GM21825 (cell line): Measurements from ENCODE around the gene DUS1L.
A peak's percentile ranks its signal among the peaks of the same experiment; 100 is the strongest.
"Not testable (repeated sequence)": the region's sequence is repeated elsewhere in the genome, so short reads cannot be mapped to it uniquely, and the experiment has no call there.

Experiments used
- ATAC-seq: cut with Tn5 transposase; IDR thresholded peaks from one replicate; pipeline ENCODE4 v1.9.1; 2021; ENCODE audit warnings: mild to moderate bottlenecking, moderate library complexity; ENCODE audit not compliant: unreplicated experiment

The DUS1L gene

DNA sequence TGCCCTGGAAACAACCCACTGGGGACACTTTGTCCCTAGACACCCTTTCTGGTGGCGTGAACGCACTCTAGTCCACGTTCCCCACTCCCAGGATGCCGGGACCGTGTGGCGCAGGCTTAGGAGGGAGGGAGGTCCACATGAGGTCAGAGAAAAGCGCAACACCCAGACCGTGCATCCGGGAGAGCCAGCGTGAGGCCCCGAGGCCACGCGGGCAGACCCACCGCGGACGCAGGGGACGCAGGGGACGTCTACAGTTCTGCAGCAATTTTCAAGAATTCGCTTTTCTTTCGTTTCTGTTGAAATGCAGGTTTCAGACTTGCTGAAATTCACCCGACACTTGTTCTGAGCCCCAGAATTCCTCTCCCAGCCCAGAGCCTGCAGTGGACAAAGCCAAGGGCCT, 18.7 kb downstream of the DUS1L start:
- no peak for ATAC-seq

DNA sequence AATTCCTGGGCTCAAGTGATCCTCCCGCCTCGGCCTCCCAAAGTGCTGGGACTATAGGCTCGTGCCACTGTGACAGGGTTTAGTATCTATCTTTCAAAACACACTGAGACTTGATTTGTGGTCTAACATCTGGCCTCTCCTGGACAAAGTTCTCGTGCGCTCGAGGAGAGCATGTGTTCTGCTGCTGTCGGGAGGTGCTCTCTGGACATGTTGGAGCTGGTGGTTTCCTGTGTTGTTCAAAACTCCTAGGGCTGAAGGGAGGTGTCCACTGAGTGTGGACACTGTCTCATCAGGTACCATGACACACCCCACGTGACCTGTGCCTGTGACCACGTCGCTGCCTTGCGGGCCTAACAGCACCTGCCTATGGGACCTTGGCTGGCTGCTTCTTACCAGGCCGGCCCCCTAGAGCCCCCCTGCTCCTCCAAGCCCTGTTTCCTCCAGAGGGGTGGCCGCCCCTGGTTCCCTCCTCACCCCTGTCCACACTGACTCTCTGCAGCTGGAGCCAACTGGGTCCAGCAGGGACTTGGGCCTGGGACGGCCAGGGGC, 19.6 kb downstream of the DUS1L start:
- ATAC-seq: no peak

DNA sequence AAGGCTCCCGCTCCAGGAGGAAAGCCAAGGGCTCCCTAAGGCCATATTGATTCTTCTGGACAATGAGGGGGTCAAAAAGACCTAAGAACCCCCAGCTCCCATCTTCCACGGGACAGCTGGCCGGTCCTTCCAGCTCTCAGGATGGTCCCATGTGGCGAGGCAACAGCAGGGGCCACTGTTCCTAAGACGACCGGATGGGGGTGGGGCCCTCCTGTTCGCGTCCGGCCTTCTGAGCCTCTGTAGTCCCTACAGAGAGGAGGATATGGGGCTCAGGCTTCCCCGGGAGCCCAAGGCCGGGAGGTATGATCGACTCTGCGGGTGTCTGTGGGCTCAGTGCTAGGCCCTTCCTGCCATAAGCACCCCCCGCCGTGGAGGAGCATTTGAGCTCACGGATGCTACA, 22.1 kb downstream of the DUS1L start:
- ATAC-seq: no peak

GRCh38 chr17:82042649-82043048, 23.0 kb downstream of the DUS1L start:
- ATAC-seq: no peak

GRCh38 chr17:82041144-82041814, 24.3 kb downstream of the DUS1L start:
- no peak for ATAC-seq

DNA sequence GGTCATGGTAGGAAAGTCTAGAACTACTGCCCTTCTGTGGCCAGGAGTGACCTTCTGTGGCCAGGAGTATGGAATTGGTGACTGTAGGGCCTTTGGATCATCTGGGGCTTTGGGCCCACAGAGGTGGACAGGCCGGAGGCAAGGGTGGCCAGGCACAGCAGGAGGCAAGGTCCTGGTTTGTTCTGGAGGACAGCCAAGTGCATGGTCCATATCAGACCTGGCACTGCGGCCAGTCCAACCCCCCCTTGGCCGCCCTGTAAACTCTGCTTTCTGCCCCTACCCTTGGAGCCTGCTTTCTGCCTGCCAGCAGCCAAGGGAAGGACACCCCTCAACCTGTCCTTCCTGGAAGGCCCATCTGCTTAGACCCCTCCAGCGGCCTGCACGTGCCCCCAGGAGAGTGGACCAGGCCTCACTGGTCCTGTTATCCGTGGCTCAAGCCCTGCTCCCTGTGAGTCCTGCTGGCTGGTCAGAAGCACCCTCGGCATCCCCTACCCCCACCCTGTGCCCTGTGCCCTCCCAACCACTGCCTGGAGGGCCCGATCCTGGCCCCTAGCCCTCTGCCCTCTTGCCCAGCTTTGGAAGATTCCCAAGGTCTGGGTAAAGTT, 25.8 kb downstream of the DUS1L start:
- no peak for ATAC-seq

GRCh38 chr17:82038796-82039409, 26.7 kb downstream of the DUS1L start:
- not testable (repeated sequence) for ATAC-seq

DNA sequence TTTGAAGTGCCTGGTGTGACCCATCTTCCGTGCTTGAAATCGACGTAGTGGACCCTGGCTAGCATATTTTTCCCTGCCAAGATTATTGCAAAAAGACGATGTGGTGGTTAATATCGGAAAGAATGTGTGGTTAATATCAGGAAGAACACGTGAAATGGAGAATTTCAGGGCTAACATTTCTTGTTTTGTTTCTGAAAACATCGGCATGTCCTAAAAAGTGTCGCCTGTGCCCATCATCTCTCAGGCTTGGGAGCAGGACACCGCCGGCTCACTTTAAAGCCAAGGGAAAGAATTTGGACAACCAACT, 27.8 kb downstream of the DUS1L start:
- ATAC-seq: no peak

- ATAC-seq: peak; percentile 80
Observed at GRCh38 chr17:82037092-82037888, 28.3 kb downstream of the DUS1L start, which contains the start of gene DCXR. Gene DCXR (minus strand): TSS chr17:82037697. CDS start chr17:82037682, 15 bp downstream.

DNA sequence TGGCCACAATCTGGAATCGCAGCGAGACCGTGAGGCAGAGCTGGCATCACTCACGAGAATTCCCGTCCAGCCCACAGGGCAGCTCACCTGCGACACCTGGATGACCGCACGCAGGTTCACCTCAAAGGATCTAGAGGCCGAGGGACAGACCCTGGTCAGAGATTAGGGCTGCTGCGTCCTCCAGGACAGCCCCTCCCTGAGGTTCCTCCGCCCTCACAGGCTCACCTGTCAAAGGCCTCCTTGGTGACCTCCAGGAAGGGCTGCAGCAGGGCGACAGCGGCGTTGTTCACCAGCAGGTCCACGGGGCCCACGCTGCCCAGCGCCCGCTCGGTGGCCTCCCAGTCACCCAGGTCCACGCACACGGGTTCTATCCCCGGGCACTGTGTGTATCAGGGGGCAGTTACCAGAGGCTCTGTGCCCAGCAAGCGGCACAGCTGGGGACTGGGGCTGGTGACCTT, 28.9 kb downstream of the DUS1L start:
- ATAC-seq: no peak

- no peak for ATAC-seq
Observed at GRCh38 chr17:82035956-82036633, 29.5 kb downstream of the DUS1L start.

DNA sequence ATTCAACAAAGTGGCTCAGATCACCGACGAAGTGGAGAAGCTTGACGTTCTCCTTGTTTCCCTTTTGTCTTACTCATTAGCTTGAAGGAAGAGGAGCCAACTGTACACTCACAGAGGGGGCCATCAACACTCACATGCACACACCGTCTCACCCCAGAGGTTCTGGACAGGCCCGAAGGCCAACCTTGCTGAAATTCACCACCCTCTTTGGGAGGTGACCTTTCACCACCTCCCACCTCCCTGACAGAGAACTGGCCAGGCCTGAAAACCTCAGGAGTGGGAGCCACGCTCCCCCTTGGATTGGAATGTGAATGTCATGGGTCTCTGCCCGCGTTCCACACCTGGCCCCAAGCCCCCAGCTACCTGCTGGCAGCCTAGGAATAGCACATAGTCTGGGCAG, 30.1 kb downstream of the DUS1L start:
- ATAC-seq: no peak

- ATAC-seq: no peak
Observed at GRCh38 chr17:82034371-82035011, 31.1 kb downstream of the DUS1L start.

DNA sequence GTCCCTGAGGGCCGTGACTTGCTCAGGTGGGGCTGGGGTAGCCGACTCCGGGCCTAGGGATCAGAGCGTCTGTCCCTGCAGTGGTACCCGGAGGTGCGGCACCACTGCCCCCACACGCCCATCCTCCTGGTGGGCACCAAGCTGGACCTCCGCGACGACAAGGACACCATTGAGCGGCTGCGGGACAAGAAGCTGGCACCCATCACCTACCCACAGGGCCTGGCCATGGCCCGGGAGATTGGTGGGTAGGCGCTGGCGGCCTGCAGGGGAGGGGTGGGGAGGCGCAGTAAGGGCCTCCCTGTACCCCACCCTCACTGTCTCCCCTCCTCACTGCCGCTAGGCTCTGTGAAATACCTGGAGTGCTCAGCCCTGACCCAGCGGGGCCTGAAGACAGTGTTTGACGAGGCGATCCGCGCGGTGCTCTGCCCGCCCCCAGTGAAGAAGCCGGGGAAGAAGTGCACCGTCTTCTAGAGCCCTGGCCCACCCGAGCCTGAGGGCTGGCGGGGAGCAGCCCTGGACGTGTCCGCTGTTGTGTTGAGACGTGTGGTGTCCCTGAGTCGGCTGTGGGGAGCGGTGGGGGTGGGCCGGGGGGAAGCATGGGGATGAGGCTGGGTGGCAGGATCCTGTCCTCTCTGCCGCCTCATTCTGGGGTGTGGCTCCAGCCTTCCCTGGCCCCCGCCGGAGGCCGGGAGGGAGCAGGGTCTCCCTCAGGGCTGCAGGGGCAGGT, 32.1 kb downstream of the DUS1L start:
- ATAC-seq: no peak

DNA sequence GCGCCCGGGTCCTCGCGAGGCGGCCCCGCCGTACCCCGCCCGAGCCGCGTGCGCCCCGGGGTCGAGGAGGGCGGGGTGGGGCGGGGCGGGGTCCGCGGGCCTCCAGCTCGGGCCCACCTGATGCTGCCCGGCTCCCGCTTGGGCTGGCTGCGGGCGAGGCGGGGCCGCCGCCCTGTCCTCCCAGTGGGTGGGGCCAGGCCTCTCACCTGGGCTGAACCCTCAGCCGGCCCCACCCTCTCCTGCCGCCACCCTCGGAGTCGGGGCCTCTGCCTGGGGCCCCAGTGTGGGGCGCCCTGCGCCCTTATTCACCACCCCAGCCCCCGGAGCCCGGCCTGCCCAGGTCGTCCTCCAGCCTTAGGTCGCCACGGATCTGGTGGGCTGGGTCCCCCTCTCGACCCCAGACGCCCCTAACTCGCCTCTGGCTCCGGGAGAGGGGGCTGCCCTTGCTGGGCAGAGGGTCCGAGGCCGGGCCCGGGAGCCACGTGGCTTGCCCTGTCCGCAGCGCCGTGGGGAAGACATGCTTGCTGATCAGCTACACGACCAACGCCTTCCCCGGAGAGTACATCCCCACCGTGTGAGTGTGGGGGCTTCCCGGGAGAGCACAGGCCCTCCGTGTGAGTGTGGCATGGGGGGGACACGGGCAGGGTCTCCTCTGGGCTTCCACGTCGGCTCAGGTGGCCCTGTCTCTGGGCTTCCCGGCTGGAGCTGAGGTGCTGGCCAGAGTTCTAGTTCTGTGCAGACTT, 33.5 kb downstream of the DUS1L start:
- ATAC-seq: no peak

DNA sequence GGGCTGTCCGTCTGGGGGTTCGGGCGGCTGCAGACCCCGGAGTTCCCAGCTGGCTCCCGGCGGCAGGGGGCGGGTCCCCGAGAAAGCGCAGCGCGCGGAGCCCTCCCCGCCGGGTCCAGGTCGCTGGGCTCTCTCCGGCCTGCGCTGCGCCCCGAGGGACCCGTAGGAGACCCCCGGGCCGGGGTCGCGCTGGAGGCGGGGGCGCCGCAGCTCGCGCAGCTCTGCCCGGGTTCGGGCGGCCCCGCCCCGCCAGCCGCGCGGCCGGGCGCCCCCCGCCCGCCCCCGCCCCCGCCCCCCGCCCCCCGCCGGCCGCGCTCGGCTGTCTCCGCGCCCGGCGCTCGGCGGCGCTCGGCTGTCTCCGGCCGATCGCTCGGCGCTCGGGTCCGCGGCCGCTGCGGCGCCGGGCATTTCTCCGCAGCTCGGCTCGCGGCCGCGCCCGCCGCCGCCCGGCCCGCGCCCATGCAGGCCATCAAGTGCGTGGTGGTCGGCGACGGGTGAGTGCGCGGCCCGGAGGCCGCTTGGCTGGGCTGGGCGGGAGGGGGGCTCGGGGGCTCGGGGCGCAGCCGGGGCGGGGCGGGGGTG, 34.2 kb downstream of the DUS1L start, which contains the start of gene RAC3:
TSS of gene RAC3 (plus strand) at position 376 of the 582 bp plus-strand sequence. CDS start at position 460, 84 bp downstream.
- ATAC-seq: no peak

DNA sequence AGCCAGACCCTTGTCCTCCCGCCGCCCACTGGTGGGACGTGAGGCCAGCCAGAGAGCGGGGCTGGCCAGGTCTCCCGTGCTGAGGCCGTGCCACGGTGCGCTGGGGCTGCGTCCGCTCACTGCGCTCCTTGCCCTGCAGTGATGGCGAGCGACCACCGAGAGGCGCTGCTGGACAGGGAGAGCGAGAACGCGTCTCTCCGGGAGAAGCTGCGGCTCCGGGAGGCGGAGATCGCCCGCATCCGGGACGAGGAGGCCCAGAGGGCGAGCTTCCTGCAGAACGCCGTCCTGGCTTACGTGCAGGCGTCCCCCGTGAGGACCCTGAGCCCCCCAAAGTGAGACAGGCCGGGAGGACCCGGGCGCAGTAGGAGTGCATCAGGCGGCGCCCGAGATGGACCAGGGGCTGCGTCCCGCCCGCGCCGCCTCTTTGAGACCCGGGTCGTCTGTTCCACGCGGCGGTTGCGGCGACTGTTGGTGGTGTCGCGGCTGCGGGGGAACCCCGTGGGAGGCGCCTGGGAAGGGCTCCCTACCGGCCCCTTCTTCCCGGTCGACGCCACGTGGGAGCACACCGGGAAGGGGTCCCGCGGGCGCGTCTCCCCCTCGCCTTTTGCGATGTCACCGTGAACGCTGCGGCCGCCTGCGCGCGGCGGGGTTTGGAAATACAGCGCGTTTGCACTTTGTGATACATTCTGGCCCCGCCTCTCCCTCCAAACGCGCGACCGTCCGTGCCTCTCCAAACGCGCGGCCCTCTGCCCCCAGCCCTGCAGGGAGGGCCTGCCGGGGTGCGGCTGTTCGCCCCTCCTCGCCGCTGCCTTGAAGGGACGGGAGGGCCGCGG, 34.9 kb downstream of the DUS1L start:
- ATAC-seq: peak; percentile 41
